COR-L47 (cell line): ENCODE data around the gene ANO9.

Experiments used
- DNase-seq: peaks from one replicate; lab custom pipeline; 2025; lab: John Stamatoyannopoulos, UW

ANO9 gene, protein sequence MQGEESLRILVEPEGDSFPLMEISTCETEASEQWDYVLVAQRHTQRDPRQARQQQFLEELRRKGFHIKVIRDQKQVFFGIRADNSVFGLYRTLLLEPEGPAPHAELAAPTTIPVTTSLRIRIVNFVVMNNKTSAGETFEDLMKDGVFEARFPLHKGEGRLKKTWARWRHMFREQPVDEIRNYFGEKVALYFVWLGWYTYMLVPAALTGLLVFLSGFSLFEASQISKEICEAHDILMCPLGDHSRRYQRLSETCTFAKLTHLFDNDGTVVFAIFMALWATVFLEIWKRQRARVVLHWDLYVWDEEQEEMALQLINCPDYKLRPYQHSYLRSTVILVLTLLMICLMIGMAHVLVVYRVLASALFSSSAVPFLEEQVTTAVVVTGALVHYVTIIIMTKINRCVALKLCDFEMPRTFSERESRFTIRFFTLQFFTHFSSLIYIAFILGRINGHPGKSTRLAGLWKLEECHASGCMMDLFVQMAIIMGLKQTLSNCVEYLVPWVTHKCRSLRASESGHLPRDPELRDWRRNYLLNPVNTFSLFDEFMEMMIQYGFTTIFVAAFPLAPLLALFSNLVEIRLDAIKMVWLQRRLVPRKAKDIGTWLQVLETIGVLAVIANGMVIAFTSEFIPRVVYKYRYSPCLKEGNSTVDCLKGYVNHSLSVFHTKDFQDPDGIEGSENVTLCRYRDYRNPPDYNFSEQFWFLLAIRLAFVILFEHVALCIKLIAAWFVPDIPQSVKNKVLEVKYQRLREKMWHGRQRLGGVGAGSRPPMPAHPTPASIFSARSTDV

DNA sequence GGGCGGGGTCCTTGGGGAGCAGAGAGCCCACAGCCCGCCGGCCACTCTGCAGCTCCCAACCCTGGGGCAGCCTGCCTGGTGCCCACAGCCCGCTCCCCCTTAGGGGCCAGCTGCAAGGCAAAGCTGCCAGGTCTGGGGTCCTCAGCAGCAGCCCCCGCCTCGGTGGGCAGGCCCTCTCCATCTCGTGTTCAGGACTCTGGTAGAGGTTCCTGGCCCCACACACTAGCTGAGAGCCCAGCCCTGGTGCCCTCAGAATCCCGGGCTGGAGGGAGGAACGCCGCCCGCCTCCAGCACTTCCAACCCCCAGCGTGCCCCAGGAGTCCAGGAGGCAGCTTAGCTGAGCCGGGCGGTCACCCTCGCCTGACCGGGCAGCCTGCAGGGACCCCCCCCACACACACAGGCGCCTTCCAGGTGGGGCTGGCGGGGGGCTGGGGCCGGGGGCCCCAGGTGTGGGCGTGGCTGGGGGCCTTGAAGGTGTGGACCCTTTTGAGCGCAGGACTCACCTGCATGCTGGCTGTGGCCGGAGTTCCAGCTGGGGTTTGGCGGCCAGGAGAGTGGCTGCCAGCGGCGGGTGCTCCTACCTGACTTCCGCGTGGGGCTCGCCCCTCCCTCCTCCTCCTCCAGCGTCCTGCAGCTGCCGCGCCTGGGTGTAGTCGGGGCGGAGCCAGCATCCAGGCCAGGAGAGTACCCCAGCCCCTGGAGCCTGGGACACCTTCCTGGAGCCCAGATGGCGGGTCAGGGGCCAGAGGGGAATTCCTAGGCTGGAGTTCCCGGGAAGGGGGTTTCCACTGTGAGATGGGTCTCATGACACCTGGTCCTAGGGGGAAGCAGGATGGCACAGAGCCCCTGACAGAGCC lies at the start of gene ANO9:
TSS of gene ANO9 (minus strand) at position 594 of the 857 bp plus-strand sequence. CDS start at position 509, 85 bp downstream.
- peak; percentile 73 for DNase-seq

DNA sequence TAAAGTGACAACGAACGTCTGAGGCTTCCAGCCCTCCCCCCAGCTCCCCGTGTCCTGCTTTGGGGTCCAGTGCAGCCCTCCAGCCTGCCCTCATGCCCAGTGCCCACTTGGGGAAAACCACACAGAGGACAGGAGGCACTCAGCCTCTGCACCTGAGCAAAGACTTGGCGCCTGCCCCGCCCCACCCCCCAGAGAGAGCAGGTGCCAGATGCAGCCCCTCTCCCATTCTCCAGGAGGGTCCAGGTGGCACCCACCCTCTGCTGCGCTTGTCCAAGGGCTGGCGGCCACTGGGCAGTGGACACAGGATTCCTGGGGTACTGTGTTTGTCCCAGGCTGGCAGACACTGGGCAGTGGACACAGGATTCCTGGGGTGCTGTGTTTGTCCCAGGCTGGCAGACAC lies 49.5 kb upstream of the ANO9 start:
- DNase-seq: no peak

DNA sequence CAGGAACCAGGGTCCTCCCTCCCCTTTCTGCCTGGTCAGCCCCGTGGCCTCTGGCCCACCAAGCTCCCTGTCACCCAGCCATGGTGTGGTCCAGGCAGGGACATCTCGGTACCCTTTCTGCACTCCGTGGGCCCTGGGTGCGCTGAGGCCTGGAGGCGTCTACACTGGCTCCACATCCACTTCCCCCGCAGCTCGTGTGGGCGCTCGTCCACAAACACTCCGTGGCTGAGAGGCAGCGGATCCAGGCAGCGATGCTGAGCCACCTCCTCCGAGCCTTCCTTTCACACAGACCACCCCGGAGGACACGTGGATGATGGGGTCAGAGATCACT lies 49.1 kb upstream of the ANO9 start:
- no peak for DNase-seq

DNA sequence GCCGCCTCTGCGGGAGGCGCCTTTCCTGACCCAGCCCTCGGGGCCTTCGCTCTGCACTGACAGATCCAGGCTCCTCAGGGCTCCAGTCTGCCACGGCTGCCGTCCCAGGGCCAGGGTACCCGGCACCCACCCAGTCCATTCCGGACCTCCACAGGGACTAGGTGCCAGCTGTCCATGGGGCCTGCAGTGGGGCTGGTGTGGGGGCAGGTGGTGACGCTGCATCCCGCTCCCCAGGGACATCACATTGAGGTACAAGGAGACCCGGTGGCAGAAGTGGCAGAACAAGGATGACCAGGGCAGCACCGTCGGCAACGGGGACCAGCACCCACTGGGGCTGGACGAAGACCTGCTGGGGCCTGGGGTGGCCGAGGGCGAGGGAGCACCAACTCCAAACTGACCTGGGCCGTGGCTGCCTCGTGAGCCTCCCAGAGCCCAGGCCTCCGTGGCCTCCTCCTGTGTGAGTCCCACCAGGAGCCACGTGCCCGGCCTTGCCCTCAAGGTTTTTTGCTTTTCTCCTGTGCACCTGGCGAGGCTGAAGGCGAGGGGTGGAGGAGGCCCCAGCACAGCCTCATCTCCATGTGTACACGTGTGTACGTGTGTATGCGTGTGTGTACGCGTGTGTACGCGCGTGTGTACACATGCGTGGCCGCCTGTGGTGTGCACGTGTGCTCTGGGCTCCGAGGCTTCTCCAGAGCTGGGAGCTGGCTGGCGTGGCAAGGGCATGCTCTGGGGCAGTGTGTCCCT lies 48.5 kb upstream of the ANO9 start:
- no peak for DNase-seq

DNA sequence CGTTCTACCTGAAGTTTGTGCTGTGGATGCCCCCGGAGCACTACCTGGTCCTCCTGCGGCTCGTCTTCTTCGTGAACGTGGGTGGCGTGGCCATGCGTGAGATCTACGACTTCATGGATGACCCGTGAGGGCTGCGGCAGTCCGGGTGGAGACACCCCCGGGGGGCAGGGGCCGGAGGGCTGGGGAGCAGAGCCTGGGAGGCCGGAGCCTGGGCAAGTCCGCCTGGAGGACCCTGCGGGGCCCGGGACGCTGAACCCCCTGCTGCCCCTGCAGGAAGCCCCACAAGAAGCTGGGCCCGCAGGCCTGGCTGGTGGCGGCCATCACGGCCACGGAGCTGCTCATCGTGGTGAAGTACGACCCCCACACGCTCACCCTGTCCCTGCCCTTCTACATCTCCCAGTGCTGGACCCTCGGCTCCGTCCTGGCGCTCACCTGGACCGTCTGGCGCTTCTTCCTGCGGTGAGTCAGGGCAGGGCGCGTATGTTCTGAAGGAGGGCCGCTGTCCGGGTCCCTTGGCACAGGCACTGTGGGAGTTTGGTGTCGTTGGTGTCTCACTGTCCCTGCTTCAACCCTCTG lies 47.9 kb upstream of the ANO9 start:
- DNase-seq: no peak

DNA sequence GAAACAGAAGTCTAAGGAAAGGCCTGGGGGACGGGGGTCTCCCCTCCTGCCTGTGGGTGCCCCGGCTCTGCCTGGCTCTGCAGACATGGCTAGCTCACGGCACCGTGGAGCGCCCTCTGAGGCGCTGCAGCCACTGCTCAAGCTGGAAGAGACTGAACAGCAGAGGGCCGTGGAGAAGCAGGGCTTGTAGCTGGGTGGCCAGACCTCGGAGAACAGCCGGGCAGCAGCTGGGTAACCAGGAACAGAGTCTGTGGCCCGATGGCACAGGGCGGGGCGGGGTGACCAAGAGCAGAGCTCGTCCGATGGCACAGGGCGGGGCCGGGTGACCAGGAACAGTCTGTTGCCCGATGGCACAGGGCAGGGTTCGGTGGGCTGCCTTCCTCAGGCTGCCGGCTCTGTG lies 47.2 kb upstream of the ANO9 start:
- DNase-seq: no peak

DNA sequence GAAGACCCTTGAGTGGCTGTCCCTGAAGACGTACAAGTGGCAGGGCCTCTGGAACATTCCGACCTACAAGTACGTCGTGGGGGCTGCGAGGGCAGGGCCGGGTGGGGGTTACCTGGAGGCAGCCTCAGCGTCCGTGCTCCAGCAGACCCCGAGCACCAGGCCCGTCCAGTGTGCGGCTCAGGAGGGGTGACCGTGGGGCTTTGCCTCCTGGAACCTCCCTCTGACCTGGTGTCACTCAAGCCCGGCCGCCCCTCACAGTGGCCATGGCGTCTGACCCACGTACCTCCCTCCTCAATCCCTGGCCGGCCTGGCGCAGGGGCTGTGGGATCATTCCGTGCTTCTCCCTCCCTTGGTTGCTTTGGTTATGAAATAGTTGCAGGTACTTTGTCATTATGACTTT lies 46.8 kb upstream of the ANO9 start:
- no peak for DNase-seq

DNA sequence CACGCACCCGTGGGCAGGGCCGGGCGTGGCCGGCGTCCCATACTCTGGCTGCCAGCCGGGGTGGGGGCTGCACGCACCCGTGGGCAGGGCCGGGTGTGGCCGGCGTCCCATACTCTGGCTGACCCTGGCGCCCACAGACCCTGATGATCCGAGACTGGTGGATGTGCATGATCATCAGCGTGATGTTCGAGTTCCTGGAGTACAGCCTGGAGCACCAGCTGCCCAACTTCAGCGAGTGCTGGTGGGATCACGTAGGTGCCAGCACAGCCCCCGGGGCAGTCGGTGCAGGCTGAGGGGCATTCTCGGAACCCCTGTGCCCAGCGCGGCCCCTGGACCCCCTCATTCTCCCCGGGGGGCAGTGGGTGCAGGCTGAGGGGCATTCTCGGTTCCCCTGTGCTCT lies 46.3 kb upstream of the ANO9 start:
- DNase-seq: no peak

DNA sequence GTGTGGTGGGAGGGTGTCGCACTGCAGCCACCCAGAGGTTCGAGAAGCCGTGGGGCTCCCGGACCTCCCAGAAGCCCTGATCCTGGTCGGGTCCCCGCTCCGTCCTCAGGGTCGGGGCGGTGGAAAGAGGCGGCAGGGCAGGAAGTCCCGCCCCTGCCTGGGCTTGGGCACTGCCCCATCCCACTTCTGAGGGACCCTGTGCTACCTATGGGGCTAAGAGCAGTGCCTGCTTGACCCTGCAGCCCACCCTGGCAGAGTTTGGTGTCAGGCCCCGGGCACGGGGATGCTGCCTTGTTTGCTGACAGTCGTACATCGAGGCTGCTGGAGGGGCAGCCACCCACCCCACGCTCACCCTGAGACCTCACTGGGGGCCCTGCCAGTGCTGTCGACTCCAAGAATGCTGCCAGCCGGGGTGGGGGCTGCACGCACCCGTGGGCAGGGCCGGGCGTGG lies 45.8 kb upstream of the ANO9 start:
- DNase-seq: no peak

DNA sequence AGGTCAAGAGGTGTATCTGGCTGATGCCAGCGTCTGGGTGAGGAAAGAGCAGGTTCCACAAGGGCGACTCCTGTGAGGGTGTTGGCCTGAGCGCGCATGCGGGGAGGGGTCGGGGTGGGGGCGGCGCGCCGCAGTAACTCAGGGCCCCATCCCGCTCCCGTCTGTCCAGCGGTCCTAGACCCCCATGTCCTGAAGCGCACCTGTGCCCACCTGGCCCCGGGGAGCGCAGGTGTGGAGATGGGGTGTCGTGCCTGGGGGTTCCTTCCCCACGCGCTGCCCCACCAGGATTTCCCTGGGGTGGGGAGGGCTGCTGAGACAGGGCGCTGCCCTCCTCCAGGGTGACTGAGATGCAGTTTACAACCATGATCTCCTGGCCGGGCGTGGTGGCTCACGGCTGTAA lies 44.4 kb upstream of the ANO9 start:
- DNase-seq: no peak

DNA sequence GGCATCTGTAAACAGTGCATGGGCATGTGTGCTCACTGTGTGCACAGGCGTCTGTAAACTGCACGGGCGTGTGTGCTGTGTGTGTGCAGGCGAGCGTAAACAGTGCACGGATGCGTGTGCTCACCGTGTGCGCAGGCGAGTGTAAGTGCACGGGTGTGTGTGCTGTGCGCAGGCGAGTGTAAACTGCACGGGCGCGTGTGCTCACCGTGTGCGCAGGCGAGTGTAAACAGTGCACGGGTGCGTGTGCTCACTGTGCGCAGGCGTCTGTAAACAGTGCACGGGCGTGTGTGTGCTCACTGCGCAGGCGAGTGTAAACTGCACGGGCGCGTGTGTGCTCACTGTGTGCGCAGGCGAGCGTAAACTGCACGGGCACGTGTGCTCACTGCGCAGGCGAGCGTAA lies 42.8 kb upstream of the ANO9 start:
- DNase-seq: no peak

DNA sequence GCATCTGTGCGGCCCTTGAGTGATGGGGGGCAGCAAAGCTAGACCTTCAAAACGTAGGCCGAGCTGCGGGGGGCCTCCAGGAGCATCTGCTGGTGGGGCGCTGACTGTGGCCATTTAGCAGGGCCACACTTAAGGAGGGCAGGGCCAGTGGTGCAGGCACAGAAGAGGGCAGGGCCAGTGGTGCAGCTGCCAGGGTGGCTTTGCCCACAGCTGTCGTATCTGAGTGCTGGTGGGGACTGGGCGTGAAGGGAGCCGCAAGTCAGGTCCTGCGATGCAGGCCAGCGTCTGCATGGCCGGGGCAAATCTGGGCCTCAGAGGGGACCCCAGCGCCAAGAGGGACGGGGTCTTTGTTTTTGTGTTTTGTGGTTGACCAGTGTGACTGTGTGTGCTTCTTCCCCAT lies 37.5 kb upstream of the ANO9 start:
- DNase-seq: no peak

DNA sequence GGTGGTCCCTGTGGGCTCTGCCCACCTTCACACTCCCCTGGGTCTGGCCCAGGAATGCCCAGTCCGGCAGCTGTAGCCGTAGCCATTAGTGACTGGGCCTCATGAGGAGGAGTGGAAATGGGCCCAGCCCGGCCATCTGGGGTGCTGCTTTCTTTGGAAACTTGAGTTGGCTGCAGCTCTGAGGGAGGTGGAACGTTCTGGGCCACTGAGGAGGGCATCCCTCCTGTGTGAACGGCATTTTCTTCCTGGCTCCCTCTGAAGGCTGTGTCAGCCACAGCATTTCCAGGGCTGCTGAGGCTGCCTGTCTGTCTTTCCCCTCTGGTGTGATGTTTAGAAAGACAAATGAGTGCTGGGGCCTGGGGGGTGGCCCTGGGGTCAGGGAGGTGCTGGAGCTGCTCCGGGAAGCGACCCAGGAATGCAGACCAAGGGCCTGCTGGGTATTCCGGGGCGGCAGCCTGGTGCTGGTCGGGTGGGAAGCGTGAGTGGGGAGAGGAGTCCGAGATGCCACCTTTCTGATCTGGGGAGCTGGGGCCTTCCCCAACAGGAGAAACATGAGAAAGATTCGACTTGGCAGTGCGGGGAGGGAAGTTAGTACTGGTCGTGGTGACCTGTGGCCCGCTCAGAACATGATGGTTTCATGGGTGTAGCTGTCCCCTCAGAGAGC lies 35.4 kb upstream of the ANO9 start:
- DNase-seq: no peak

DNA sequence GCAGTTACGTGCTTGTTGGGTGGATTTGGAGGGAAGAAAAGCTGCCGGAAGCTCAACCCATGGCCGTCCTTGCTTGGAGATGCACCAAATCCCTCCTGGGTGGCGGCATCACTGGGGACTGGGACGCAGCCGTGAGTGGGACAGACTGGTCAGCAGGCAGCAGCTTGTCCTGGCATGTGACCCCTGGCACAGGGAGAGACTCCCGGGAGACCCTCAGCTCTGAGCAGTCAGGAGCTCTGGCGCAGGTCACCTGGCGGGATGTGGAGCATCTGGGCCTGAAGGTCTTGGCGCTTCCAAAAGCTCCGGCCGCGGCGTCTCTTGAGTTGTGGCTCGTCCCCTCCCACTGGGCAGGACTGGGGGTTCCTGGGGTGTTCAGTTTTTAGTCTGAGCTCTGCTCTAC lies 34.6 kb upstream of the ANO9 start:
- DNase-seq: no peak

DNA sequence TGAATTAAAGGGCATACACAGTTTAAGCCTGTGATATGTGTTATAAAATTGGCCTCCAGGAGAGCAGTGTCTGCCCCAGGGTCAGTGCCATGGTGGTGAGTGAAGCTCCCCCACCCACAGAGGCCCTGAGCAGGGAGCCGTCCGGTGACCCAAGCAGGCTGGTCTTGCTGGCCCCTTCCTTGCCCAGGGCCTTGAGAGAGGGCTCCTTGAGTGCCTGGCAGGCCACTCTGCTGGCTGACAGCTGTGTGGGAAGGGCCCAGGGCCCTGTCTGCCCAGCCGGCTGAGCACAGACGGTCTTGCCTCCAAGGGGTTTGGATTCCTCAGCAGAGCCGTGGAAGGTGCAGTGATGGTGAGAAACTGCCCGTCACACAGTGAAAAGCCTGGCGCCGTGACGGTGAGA lies 34.1 kb upstream of the ANO9 start:
- DNase-seq: no peak

DNA sequence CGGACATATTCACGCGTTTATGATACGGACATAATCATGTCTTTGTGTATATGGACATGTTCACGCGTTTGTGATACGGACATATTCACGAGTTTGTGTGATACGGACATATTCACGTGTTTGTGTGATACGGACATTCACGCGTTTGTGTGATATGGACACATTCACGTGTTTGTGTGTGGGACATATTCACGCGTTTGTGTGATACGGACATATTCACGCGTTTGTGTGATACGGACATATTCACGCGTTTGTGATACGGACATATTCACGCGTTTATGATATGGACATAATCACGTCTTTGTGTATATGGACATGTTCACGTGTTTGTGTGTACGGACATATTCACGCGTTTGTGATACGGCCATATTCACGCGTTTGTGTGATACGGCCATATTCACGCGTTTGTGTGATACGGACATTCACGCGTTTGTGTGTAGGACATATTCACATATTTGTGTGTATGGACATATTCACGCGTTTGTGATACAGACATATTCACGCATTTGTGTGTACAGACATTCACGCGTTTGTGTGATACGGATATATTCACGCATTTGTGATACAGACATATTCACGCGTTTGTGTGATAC lies 33.2 kb upstream of the ANO9 start:
- no peak for DNase-seq

DNA sequence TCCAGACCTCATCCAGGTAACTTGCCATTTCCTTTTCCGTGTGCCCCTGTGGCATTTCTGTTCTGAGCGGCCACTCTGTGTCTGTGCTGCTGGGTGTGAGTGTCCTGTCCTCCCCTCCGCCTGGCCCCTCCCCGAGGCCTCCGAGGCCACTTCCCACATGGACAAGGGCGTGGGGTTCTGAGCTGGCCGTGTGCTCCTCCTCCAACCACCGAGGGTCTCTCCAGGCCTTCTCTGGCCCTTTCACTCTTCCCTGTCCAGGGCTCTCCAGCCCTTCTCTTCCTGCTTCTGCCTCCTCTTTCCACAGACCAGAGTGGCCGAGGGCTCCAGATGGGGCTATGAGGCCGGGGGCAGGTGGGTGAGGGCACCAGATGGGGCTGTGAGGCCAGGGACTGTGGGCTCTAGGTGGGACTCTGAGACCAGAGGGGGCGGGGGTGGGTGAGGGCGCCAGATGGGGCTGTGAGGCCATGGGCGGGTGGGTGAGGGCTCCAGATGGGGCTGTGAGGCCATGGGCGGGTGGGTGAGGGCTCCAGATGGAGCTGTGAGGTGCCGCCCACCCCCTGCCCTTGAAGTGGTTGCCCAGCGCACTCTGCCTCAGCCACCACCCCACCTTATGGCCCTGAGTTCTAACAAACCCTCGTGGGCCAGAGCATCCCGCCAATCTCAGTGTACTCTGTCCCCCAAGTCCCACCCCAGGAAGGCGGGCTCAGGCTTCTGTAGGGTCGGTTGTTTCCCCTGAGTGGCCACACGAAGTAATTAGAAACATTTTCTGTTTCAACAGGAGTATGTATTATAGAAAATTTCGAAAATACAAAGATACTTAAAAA lies 32.4 kb upstream of the ANO9 start:
- DNase-seq: no peak

DNA sequence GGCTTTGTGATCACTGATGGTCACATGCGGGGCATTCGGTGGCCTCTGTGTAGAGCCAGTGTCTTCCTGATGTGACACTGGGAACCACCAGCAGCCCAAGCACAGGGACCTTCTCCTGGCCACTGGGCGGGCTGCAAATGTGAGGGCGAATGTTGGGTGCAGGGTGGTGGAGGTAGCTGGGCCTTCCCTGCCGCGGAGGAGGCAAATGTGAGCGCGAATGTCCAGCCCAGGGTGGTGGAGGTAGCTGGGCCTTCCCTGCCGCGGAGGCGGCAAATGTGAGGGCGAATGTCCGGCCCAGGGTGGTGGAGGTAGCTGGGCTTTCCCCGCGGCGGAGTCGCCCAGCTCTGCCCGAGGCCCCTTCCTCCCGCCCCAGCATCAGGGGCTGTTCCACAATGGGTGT lies 31.6 kb upstream of the ANO9 start:
- no peak for DNase-seq

DNA sequence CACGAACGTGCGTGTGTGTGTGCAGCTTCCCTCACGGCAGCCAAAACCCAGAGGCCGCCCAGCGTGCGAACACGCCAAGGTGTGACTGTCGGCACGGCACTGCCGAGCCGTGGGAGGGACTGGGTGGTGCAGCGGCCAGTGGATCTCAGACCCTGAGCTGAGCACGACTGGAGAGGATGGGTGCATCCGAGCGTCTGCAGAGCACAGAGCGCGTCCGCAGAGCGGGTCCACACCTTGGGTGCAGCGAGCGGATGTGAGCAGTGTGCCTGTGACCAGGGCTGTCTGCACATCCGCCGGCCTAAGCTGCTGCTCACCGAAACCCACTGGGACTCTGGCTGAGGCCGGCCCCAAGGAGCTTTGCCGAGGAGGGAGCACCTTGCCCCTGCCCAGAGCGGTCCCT lies 31.0 kb upstream of the ANO9 start:
- no peak for DNase-seq

DNA sequence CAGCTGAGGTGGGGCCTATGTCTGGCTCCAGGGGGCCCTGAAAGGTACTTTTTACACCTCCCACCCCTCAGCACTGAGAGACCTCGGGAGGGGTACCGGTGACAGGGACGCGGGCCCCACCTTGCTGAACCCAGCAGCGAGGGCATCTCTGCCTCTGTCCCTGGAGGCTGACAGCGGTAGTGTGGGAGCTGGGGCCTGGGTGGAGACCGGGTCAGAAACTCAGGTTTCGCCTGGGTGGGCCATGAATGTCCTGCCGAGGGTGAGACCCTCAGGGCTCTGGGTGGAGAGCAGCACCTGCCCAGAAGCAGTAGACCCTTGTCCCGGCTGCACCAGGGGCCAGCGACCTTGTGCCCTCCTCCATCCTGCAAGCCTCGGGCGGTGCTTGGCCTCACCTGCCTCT lies 30.5 kb upstream of the ANO9 start:
- no peak for DNase-seq
